MCF 10A (cell line): Measurements from ENCODE around the gene CSNK2A3. TPM values are rescaled to one million over a fixed set of nuclear protein-coding genes. Genes with fewer than 3 reads are reported as not detected.
A peak's percentile ranks its signal among the peaks of the same experiment; 100 is the strongest.
"Not testable (repeated sequence)": the region's sequence is repeated elsewhere in the genome, so short reads cannot be mapped to it uniquely, and the experiment has no call there.

ENCODE experiments used
- Bru-seq: library from RNA; stranded (reverse); fragments of 400-500 nt; gene quantifications from one replicate; lab custom pipeline; 2021; lab: Mats Ljungman, UMichigan
- BruChase-seq, 2 experiments: library from RNA; stranded (reverse); fragments of 400-500 nt; gene quantifications; one replicate each; lab custom pipeline; 2021; lab: Mats Ljungman, UMichigan
- BruUV-seq: library from RNA; stranded (reverse); fragments of 400-500 nt; replicated peaks from 2 replicates; lab custom pipeline; 2021; lab: Mats Ljungman, UMichigan
- CTCF ChIA-PET: fragments of 300-600 bp; sonication (Branson Sonifier 250); formaldehyde crosslinking; extraction: SDS; loops from one replicate; lab custom pipeline; 2021; ENCODE audit warnings: antibody characterized with exemption, inconsistent platforms; lab: Yijun Ruan, JAX
- POLR2A ChIA-PET: fragments of 300-600, 350-650 bp; sonication (Branson Sonifier 250); formaldehyde crosslinking; extraction: SDS; loops from one replicate; lab custom pipeline; 2020; ENCODE audit warnings: antibody characterized with exemption, inconsistent platforms; lab: Yijun Ruan, JAX
- DNase-seq: peaks from one replicate; pipeline ENCODE4 v3.0.0-alpha.2; 2018; ENCODE audit not compliant: unreplicated experiment
- H3K27ac Mint-ChIP-seq: one replicate; pipeline ENCODE4 v1.8.0; 2022; ENCODE audit warnings: mild to moderate bottlenecking, low read depth, mixed read lengths; ENCODE audit not compliant: unreplicated experiment
- H3K27me3 Mint-ChIP-seq: one replicate; pipeline ENCODE4 v1.8.0; 2022; ENCODE audit warnings: mixed read lengths; ENCODE audit not compliant: insufficient read depth, unreplicated experiment
- H3K36me3 Mint-ChIP-seq: one replicate; pipeline ENCODE4 v1.8.0; 2022; ENCODE audit warnings: mild to moderate bottlenecking, moderate library complexity, mixed read lengths; ENCODE audit not compliant: insufficient read depth, unreplicated experiment
- H3K4me1 Mint-ChIP-seq: one replicate; pipeline ENCODE4 v1.8.0; 2022; ENCODE audit warnings: mixed read lengths; ENCODE audit not compliant: insufficient read depth, unreplicated experiment
- H3K4me3 Mint-ChIP-seq: one replicate; pipeline ENCODE4 v1.8.0; 2022; ENCODE audit warnings: mild to moderate bottlenecking, moderate library complexity, mixed read lengths; ENCODE audit not compliant: unreplicated experiment
- H3K9me3 Mint-ChIP-seq: one replicate; pipeline ENCODE4 v1.8.0; 2022; ENCODE audit warnings: mixed read lengths; ENCODE audit not compliant: unreplicated experiment
- CTCF ChIP-seq: fragments of 200-600 bp; IDR thresholded peaks from one replicate; pipeline ENCODE4 v1.8.0; 2022; ENCODE audit warnings: antibody characterized with exemption, mild to moderate bottlenecking; ENCODE audit not compliant: unreplicated experiment
- intact Hi-C: fragments of 100-400 bp; cut with micrococcal nuclease; formaldehyde crosslinking; loops from 2 replicates; pipeline ENCODE4 v1.14.1; 2022
- long read RNA-seq: library from polyadenylated mRNA; stranded (forward); transcript quantifications from one replicate; pipeline ENCODE4 v2.0.0, GENCODE V29; 2022
- total RNA-seq: library from RNA; stranded (reverse); gene quantifications from 2 replicates; pipeline ENCODE4 v1.2.3, GENCODE V29; 2022

Gene CSNK2A3
- total RNA-seq (2.2 and 2.6 TPM in 2 replicates), Bru-seq, nascent RNA (percentile 51 among the genes with signal in this experiment), BruChase-seq, experiment 1, labeled RNA remaining after a 6-hour chase (percentile 88 among the genes with signal in this experiment), BruChase-seq, experiment 2, labeled RNA remaining after a 2-hour chase (percentile 74 among the genes with signal in this experiment)
- long read RNA-seq: 0 reads

- H3K27me3 Mint-ChIP-seq, DNase-seq, BruUV-seq, intact Hi-C loops, H3K36me3 Mint-ChIP-seq, H3K4me3 Mint-ChIP-seq, POLR2A ChIA-PET, H3K27ac Mint-ChIP-seq, H3K4me1 Mint-ChIP-seq, H3K9me3 Mint-ChIP-seq: not testable (repeated sequence)
- CTCF ChIA-PET: interaction anchor here (1.2 kb wide), 1 partner anchor 18 kb away, joined by 3 read pairs; no protein-coding TSS in a partner anchor
Measured at GRCh38 chr11:11352878-11353277, at the start of gene CSNK2A3. TSS of gene CSNK2A3 (minus strand) at chr11:11353250. CDS start at chr11:11353119, 131 bp downstream.

- Mint-ChIP-seq H3K27ac (no peak overlapping the region), H3K4me1 (no peaks in the 10 kb centered on the region), H3K27me3 (no peaks in the 10 kb centered on the region), H3K4me3 (no peak overlapping the region), H3K36me3 (peaks cover 6% of the 10 kb centered on the region), H3K9me3 (no peaks in the 10 kb centered on the region)
- no peak for DNase-seq
- BruUV-seq: no TSS peak
- intact Hi-C loops: no loop called here
- POLR2A ChIA-PET: no interaction called here
- TF ChIP-seq CTCF: no peak
- CTCF ChIA-PET: interaction anchor here (0.5 to 0.7 kb wide), 3 partner anchors 39 to 220 kb away, joined by 3 read pairs; partner anchors contain the start of gene GALNT18
Measured at GRCh38 chr11:11401960-11402535, 49.0 kb upstream of the CSNK2A3 start.

- intact Hi-C loops: no loop called here
- H3K36me3 Mint-ChIP-seq: peaks cover 6% of the 10 kb centered on the region
- H3K4me1 Mint-ChIP-seq: peaks cover 8% of the 10 kb centered on the region
- no TSS peak for BruUV-seq
- no peaks in the 10 kb centered on the region for H3K27me3 Mint-ChIP-seq
- CTCF ChIA-PET: no interaction called here
- H3K4me3 Mint-ChIP-seq: no peak overlapping the region
- POLR2A ChIA-PET: no interaction called here
- TF ChIP-seq CTCF: no peak
- H3K27ac Mint-ChIP-seq: no peak overlapping the region
- no peaks in the 10 kb centered on the region for H3K9me3 Mint-ChIP-seq
- DNase-seq: peak; percentile 39
Measured at GRCh38 chr11:11400635-11401232, 47.7 kb upstream of the CSNK2A3 start.

- no TSS peak for BruUV-seq
Measured at GRCh38 chr11:11400121-11400520, 47.1 kb upstream of the CSNK2A3 start.

More at GRCh38 chr11:11400121-11400520, 47.1 kb upstream of the CSNK2A3 start:
- no peak for TF ChIP-seq CTCF
- intact Hi-C loops: no loop called here
- Mint-ChIP-seq H3K27me3 (no peaks in the 10 kb centered on the region), H3K4me1 (peaks cover 8% of the 10 kb centered on the region), H3K36me3 (peaks cover 6% of the 10 kb centered on the region), H3K27ac (no peak overlapping the region), H3K9me3 (no peaks in the 10 kb centered on the region), H3K4me3 (no peak overlapping the region)
- no peak for DNase-seq
- ChIA-PET POLR2A (no interaction called here), CTCF (no interaction called here)
